GM21825 (cell line): ENCODE measurements around the gene LILRA6.
"Not testable (repeated sequence)": the region's sequence is repeated elsewhere in the genome, so short reads cannot be mapped to it uniquely, and the experiment has no call there.

Experiments used
- ATAC-seq: cut with Tn5 transposase; IDR thresholded peaks from one replicate; pipeline ENCODE4 v1.9.1; 2021; ENCODE audit warnings: mild to moderate bottlenecking, moderate library complexity; ENCODE audit not compliant: unreplicated experiment

The LILRA6 gene

GRCh38 chr19:54266133-54266532 lies 23.5 kb upstream of the LILRA6 start:
- no peak for ATAC-seq

- ATAC-seq, result no peak
Measured at GRCh38 chr19:54262470-54262869, 19.9 kb upstream of the LILRA6 start.

GRCh38 chr19:54262066-54262465 lies 19.5 kb upstream of the LILRA6 start:
- ATAC-seq, result no peak

- no peak for ATAC-seq
Measured at GRCh38 chr19:54257116-54257480, 14.5 kb upstream of the LILRA6 start, which contains the start of gene LILRB5. TSS of gene LILRB5 (minus strand) at chr19:54257273. CDS start at chr19:54257193, 80 bp downstream.

GRCh38 chr19:54256250-54257115 lies 13.9 kb upstream of the LILRA6 start:
- ATAC-seq, result no peak

GRCh38 chr19:54255105-54255775 lies 12.7 kb upstream of the LILRA6 start:
- no peak for ATAC-seq

- ATAC-seq, result no peak
Measured at GRCh38 chr19:54254195-54254906, 11.8 kb upstream of the LILRA6 start.

- no peak for ATAC-seq
Measured at GRCh38 chr19:54253331-54254194, 11.0 kb upstream of the LILRA6 start.

- ATAC-seq, result no peak
Measured at GRCh38 chr19:54252845-54253244, 10.3 kb upstream of the LILRA6 start.

- ATAC-seq, result no peak
Measured at GRCh38 chr19:54252243-54252642, 9.7 kb upstream of the LILRA6 start.

GRCh38 chr19:54248016-54248601 lies 5.5 kb upstream of the LILRA6 start:
- no peak for ATAC-seq

- ATAC-seq, result no peak
Measured at GRCh38 chr19:54247106-54247930, 4.7 kb upstream of the LILRA6 start.

- ATAC-seq, result no peak
Measured at GRCh38 chr19:54245936-54246335, 3.3 kb upstream of the LILRA6 start.

GRCh38 chr19:54243809-54244208 lies 1.2 kb upstream of the LILRA6 start:
- ATAC-seq, result not testable (repeated sequence)

GRCh38 chr19:54242234-54242633 lies 356 bp downstream of the LILRA6 start:
- ATAC-seq, result not testable (repeated sequence)

- not testable (repeated sequence) for ATAC-seq
Measured at GRCh38 chr19:54240372-54241336, 1.9 kb downstream of the LILRA6 start.

GRCh38 chr19:54239491-54240371 lies 2.9 kb downstream of the LILRA6 start:
- not testable (repeated sequence) for ATAC-seq
